ENCODE results near the gene PFN2. TPM values are rescaled to one million over a fixed set of nuclear protein-coding genes. Genes with fewer than 3 reads are reported as not detected.

Gene PFN2, protein sequence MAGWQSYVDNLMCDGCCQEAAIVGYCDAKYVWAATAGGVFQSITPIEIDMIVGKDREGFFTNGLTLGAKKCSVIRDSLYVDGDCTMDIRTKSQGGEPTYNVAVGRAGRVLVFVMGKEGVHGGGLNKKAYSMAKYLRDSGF
- 273 and 347 TPM in 2 replicates for total RNA-seq

DNA sequence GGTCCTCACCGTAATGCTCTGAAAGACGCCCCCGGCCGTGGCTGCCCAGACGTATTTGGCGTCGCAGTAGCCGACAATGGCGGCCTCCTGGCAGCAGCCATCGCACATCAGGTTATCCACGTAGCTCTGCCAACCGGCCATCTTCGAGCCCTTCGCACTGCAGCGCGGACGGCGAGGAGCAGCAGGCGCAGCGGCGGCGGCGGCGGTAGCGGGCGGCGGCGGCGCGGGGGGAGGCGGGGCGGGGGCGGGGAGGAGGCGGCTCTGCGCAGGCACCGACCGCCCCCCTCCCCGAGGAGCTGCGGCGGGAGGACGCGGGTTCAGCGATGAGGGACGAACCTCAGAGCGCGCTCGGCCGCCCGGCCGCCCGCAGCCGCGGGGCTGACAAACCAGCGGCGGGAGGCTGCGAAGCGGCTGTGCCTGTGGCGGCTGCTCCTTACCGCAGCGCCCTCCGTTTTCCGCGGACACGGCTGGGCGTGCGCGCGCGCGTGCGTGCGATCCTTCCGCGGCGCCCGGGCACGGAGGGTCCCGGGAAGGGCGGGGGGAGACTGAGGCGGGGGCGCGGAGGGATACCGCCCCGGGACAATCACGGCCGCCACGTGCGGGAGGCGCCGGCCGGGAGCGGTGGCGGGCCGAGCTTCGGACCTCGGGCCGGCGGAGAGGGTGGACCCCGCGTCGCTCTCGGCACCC, at the start of gene PFN2:
PFN2 (minus strand) TSS at position 180 of the 687 bp plus-strand sequence; CDS start at position 141, 39 bp downstream.

Other genes with a start within 250 kb of the PFN2 start
- gene COMMD2, start 218.4 kb downstream of the PFN2 start, total RNA-seq = 22.7 and 28.2 TPM in 2 replicates
- gene ANKUB1, start 178.3 kb downstream of the PFN2 start, total RNA-seq = not detected in 2 replicates
- 56.1 and 56.2 TPM in 2 replicates for gene RNF13, start 157.7 kb downstream of the PFN2 start, total RNA-seq

All from smooth muscle cell of trachea (primary cell).